Left renal cortex interstitium (tissue), 4 donors: Measurements from ENCODE around the gene SCP2D1. TPM values are rescaled to one million over a fixed set of nuclear protein-coding genes. Genes with fewer than 3 reads are reported as not detected.
"Not testable (repeated sequence)": the region's sequence is repeated elsewhere in the genome, so short reads cannot be mapped to it uniquely, and the experiment has no call there.

Experiments used
- DNase-seq, 4 donors: peaks; one replicate each; pipeline ENCODE4 v3.0.0-alpha.2; 2013; ENCODE audit warnings: low read depth in 4 of 4, low spot score in 2 of 4, missing footprints in 1 of 4
- polyA plus RNA-seq, 4 donors: library from polyadenylated mRNA; unstranded; fragments of 120-200 nt; gene quantifications; one replicate each; pipeline ENCODE4 v1.2.1, GENCODE V29; 2013; ENCODE audit not compliant: insufficient read length in 4 of 4

Gene SCP2D1
- polyA plus RNA-seq = not detected

DNA sequence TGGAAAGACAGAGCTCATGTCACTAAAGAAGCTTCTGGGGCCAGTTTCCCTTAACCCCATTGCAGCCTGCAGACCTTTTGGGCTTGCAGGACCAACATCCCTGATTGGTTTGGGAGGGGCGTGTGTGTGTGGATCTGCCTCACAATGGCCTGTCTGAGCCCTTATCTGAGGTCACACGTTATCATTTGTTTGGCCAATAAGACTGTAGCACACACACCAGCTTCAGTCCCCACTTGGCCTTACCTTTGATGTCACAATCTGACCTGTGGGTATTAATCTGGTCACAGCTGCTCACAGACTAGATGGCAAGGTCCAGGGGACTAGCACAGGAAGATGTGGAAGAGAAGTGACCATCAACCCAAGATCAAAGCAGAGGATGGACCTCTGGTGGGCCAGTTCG lies at the start of gene SCP2D1:
SCP2D1 (plus strand) TSS at position 301 of the 400 bp plus-strand sequence; CDS start at position 334, 33 bp downstream.
- DNase-seq = no peak

DNA sequence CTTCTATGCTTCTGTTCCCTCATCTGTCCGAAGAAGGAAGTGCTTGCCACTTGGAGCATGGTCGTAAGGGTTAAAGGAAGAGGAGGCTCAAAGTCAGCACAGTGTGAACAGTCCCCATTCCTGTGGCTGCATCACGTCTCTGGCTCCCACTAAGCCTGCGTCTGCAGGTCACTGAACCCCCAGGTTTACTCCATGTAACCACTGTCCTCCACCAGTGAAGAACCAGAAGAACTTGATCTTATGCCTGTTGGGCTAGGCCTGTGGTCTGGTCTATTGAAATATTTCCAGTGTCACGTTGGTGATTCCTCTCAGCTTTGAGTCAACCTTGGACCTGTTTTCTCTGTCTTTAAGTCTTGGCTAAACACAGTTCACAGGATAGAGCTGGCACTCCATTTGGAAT lies 45.9 kb upstream of the SCP2D1 start:
- no peak for DNase-seq

DNA sequence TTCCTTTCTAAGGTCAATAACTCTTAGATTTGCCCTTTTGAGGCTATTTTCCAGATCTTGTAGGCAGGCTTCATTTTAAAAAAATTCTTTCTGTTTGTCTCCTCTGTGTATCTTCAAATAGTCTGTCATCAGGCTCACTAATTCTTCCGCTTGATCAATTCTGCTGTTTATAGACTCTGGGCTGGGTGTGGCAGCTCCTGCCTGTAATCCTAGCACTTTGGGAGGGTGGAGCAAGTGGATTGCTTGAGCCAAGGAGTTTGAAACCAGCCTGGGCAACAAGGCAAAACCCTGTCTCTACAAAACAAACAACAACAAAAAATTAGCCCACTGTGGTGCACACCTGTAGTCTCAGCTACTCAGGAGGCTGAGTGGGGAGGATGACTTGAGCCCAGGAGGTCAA lies 40.0 kb upstream of the SCP2D1 start:
- DNase-seq = no peak

DNA sequence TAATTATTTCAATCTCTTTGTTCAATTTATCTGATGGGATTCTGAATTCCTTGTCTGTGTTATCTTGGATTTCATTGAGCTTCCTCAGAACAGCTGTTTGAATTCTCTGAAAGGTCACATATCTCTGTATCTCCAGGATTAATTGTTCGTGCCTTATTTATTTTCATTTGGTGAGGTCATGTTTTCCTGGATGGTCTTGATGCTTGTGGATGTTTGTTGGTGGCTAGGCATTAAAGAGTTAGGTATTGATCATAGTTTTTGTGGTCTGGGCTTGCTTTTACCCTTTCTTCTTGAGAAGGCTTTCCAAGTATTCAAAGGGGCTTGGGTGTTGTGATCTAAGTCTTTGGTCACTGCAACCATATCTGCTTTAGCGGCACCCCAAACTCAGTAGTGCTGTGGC lies 39.4 kb upstream of the SCP2D1 start:
- DNase-seq = no peak

DNA sequence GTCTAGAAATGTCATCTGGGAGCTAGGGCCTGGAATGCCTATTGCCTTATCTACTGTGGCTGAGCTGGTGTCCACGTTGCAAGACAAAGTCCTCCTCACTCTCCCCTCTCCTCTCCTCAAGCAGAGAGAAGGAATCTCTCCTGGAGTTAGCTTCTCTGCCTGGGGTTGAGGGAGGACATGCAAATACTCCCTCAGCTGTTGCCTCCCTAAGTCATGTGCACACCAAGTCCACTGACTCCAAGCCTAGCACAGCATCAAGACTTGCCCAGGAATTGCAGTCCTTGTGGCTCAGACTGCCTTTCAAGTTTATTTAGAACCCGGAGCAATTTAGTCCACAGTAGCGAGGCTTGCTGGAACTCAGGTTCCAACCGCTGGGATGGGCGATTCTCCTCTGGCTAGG lies 38.0 kb upstream of the SCP2D1 start:
- no peak for DNase-seq

DNA sequence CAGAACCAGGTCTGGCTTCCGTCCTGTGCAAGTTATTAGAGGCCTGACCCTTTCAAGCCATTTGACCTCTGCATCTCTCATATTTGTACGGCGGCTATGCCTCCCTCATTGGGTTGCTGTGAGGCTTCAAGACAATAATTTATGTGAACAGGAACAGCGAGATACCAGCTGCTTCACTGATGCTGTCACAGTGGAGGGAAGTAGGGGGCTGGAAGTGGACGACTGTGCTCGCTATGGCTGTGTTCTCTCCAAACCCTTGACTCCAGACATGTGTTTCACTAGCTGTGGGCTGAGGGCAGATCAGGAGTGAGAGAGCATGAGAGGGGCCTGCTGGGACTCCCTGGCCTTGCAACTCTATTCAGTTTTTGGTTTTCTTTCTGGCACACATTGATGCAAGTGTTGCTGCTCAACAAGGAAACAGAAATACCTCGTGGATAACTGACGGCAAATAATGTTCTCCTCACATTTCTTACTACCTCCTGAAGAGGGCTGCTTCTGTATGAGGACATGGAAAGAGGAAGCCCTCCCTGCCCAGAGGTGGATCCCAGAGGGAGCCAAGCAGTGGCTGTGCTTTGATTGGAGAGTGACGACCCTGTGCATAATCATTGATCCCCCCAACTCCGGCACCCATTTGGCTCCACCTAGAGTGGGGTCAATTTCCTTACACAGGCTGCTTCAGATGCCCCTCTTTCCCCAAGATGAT lies 34.7 kb upstream of the SCP2D1 start:
- DNase-seq = peak in 1 of 4 donors; percentile 18

DNA sequence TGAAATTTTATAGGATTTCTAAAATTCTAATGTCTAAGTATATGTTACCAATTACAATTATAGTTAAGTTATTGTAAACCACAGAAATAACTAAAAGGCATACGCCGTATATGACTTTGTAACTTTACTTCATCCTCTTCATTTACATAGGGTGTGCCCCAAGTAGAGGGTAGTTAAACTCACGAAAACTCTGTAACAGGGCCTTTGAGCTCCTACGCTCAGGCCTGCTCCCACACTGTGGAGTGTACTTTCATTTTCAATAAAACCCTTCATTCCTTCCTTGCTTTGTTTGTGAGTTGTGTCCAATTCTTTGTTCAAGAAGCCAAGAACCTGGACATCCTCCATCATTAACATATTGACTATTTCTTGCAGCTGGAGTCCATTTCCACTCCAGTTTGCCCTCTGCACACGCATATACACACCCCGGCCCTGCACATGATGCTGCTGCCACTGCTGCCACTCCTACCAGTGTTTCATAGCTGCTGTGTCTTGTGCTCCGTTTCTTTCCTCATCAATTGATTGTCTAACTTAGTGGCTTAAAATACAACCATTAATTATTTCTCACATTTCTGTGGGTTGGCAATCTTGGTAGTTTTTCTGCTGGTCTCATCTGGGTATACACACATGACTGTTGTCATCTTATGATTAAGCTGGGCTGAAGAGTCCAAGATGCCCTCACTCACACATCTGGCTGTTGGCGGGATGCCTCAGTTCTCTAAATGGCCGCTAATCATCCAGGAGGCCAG lies 33.0 kb upstream of the SCP2D1 start:
- DNase-seq = no peak

DNA sequence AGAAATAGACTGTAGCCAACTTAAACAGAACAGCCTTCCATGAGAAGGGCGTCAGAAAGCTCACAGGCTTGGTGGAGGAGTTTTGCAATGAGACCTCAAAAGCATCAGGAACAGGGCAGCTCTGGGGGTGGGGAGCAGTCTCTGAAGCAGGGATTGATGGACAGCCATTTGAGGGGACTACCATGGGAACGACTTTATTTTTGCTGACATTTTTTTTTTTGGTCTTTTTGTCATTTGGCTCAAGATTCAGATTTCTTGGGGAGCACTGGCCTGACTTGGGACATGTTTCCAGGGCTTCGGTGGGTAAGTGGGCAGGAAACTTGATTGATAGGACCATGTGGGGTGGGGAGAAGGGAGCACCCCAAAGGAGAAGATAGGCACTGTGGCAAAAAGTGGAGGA lies 32.1 kb upstream of the SCP2D1 start:
- DNase-seq = no peak

DNA sequence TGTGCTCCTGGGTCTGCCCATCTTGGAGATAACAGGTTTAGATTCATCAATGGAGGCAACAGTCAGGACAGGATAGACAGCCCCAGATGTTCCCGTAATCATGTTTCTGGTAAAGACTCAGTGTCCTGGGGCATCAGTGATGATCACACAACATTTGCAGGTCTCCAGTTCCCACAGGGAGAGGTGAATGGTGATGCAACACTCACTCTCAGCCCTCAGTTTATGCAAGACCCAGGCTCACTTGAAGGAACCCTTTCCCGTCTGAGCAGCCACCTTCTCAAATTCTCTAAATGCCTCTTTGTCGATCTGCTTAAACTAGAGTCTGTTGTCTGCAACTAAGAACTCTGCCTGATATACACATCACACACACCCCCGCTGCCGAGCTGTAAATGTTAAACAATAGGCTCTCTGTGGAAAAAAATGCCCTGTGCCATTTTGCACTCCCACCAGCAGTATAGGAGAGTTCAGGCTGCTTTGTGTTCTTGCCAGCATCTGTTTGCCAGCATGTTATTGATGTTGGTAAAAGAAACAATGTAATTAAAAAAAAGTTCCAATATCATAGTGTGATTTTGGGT lies 30.1 kb upstream of the SCP2D1 start:
- DNase-seq = no peak

DNA sequence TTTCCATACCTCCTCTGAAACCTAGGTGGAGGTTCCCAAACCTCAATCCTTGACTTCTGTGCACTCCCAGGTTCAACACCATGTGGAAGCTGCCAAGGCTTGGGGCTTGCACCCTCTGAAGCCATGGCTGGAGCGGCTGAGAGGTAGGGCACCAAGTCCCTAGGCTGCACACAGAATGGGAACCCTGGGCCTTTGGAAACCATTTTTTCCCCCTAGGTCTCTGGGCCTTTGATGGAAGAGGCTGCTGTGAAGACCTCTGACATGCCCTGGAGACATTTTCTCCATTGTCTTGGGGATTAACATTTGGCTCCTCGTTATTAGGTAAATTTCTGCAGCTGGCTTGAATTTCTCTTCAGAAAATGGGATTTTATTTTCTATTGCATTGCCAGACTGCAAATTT lies 26.5 kb upstream of the SCP2D1 start:
- DNase-seq = not testable (repeated sequence)

DNA sequence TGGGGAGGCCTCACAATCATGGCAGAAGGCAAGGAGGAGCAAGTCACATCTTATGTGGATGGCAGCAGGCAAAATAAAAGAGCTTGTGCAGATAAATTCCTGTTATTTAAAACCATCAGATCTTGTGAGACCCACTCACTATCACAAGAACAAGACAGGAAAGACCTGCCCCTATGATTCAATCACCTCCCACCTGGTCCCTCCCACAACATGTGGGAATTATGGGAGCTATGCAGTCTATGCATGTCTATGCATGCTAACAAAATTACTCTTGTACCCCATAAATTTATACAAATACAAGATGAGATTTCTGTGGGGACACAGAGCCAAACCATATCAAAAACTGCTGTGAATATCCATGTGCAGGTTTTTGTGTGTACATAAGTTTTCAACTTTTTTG lies 25.6 kb upstream of the SCP2D1 start:
- DNase-seq = no peak

DNA sequence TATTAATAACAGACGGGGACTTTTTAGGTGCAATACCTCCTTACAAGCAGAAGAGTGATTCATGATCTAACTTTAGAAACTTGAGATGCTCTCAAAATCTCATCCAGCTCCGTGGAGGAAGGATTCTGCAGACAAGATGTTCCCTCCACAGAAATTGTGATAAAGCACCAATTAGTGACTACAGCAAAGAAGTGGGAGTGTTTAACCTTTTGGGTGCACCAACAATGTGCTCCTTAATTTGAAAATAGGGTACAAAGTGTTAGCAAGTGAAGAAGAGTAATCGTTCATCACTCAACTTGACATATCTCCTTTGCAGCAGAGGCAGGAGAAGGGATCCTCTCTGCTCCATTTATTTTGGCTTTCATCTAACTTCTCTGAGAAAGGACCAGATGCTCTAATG lies 22.8 kb upstream of the SCP2D1 start:
- DNase-seq = no peak

DNA sequence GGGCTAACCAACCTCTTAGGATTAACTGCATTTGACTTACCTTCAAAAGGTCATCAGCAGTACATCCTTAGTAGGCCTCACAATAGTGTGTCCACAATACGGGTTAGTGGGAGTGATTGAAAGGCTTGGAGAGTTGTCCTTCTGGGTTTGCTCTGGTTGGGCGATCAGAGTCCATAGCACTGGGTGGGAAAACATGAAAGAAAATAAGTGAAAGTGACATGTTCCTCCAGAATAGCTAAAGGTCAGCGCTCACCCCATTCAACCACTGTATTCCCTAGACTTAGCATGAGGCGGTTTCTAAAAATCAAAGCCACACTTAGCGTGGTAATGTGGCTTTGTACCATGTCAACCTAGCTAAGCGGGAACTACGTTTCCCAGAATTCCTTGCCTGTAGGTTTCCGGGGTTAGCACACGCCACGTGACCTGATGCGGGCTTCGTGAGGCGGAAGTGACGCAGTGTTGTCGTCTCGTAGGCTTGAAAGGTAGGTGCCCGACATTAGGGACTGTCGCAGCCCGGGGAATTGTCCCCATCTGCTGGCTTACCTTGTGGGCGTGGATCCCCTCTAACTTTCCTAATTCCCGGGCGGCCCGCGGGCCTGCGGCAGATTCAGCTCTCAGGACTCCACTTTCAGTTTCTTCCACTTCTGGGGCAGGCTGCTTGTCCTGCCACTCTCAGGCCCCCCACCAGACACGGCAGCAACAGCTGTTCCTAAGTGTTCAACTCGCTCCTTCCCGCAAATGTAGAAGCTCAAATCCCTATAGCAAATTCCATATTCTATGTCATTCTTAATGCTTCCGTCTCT lies 19.8 kb upstream of the SCP2D1 start:
- DNase-seq = peak; percentile 84 to 93 (median 87)

DNA sequence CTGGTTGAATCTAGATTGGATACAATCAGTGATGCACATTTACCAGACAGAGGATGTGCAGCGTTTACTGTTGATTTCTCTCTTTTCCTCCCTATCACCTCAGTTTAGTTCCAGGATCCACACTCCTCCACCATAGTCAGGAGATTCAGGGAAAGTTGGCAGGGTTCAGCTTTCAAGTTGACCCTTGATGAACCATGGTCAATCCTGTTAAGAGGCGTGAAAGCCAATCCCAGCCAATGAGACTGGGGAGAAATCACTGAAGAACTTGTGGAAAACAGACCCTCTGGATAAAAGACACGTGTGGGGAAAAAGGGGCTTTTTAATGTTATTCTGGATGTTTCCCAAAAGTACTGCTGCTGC lies 19.2 kb upstream of the SCP2D1 start:
- no peak for DNase-seq

DNA sequence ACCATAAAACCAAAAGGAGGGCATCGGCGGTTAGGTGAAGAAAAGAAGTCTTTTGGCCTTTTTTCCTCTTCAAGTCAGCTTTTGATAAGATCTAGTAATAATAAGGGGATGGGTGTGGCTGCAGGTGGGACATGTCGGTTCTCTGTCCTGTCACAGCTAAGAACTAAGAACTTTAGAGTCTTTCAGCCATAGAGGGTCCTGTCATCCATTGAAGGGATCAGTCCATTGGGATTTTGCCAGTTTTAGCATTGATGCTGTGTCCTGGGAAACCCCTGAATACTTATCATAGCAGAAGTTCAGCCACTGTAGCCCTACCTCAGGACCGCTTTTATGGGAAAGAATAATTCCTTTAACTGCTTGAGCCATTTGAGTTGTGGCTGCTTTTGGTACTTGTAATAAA lies 18.2 kb upstream of the SCP2D1 start:
- DNase-seq = no peak

DNA sequence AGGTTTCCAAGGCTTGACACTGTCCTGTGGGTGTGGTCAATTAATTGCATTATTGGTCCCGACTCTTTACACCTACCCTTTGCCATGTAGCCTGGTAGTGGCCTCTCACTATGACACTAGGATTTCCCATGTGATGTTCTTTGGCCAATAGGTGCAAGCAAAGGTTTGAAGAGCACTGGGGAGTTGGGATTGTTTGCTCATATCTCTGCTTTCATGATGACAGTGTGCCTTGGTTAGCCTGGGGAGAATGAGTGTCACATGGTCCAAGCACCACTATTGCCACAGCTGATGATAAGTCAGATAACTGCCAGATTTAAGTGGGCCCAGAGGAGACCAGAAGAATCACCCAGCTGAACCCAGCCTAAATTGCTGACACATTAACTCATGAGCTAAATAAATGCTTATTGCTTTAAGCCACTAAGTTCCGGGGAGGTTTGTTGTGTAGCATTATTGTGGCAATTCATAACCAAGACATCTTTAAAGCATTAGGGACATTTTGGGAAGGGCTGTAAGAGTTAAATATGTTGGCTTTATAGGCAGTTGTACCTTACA lies 17.2 kb upstream of the SCP2D1 start:
- no peak for DNase-seq

DNA sequence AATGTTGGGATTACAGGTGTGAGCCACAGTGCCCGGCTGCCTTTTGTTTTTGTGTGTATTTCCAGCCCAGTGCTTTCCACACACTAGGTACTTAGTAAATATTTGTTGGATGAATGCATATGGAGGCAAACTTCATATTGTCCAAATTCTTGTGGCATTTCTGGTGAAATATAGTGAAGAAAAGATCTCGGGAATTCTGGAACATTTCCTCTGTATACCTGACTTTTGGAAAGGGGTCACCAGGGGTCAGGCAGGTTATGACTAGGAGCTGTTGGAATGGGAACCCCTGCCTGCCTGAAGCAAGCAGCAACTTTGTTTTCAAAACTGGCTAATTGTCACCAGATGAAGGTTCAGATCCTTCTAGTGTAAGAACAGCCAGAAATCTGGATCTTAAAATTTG lies 12.1 kb upstream of the SCP2D1 start:
- no peak for DNase-seq

DNA sequence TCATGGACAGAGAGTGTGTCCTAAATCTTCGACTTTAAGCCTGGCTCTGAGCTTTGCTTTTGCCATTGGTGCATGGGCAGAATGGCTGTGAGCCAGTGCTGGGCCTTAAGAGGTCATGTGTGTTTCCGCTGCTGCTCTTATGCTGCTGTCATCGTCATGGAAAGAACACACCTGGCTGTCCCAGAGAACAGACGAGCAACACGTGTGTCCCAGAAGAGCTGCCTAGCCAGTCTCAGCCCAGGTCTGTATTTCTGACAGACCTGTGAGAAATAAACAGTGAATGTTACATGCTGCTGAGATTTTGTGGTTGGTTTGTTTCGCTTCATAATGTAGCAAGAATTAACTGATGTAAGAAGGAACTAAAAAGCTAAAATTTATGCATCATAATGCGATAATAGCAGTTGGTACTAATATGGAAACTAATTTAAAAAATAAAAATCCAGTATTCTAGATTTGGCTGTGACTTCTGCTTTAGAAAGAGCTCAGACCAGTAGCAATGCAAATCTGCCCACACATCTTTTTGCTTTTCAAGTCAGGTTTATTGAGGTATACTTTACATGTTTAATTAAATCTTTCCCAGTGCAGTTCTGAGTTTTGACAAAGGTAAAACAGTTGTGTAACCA lies 11.5 kb upstream of the SCP2D1 start:
- peak in 1 of 4 donors; percentile 13 for DNase-seq

DNA sequence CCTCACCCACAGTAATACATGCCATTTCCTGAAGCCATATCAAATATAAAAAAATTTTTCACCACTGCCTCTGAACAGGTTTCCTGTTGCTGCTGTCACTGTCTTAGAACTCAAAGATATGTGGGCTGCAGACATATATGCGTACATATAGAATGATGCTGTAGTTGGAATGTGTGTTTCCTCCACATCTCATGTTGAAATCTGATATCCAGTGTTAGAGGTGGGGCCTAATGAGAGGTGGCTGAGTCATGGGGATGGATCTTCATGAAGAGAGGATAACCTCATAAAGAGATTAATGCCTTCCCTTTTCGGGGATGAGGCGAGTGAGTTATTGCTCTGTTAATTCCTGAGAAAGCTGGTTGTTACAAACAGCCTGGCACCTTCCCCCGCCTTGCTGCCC lies 7.7 kb upstream of the SCP2D1 start:
- DNase-seq = no peak

DNA sequence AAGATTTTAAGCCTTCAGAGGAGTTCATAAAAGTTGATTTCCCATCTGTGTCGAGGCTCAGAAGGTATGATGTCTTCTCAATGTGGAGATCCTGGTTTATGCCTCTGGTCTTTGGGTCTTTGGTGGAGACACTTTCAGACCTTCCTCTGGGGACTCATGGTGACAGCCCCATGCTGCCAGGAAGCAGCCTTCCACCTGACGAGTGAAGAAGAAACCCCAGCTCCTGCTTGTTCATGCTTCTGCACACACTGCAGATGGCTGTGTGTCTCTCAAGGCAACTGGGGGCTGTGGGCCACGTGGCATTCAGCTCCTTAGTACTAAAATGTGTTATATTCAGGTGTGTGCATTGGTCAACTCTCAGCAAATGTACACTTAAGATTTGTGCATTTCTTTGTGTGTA lies 4.9 kb upstream of the SCP2D1 start:
- DNase-seq = no peak
